Breast epithelium (tissue), 4 donors: ENCODE measurements around the gene PSMD10. TPM values are rescaled to one million over a fixed set of nuclear protein-coding genes. Genes with fewer than 3 reads are reported as not detected.

ENCODE experiments used
- DNase-seq, 2 donors: peaks; one replicate each; pipeline ENCODE4 v3.0.0-alpha.2; 2019; ENCODE audit warnings: low spot score in 2 of 2
- H3K27ac ChIP-seq, 2 donors: fragments of 200-600 bp; sonication (generic) in 1 of 2; one replicate each; pipeline ENCODE4 v1.5.1; 2016 to 2019; ENCODE audit warnings: mild to moderate bottlenecking in 1 of 2
- H3K27me3 ChIP-seq, 2 donors: fragments of 200-600 bp; sonication (generic) in 1 of 2; one replicate each; pipeline versions ENCODE4 v1.5.1 to v1.6.0; 2017 to 2019; ENCODE audit warnings: control low read depth in 1 of 2, mild to moderate bottlenecking in 1 of 2
- H3K36me3 ChIP-seq: fragments of 200-600 bp; one replicate; pipeline ENCODE4 v1.5.1; 2019
- H3K4me1 ChIP-seq, 2 donors: fragments of 200-600 bp; sonication (generic); one replicate each; pipeline ENCODE4 v1.5.1; 2016 to 2019; ENCODE audit warnings: control low read depth in 1 of 2
- H3K4me3 ChIP-seq, 3 donors: fragments of 200-600 bp; sonication (generic); 1 replicate in 2 of 3; 2 replicates in 1 of 3; pipeline ENCODE4 v1.5.1; 2016 to 2019; ENCODE audit warnings: mild to moderate bottlenecking in 3 of 3, moderate library complexity in 2 of 3
- H3K9me3 ChIP-seq, 2 donors: fragments of 200-600 bp; sonication (generic) in 1 of 2; one replicate each; pipeline ENCODE4 v1.5.1; 2016 to 2019; ENCODE audit warnings: control low read depth in 1 of 2
- CTCF ChIP-seq, 3 donors: fragments of 450-650 bp; IDR thresholded peaks; one replicate each; pipeline ENCODE4 v1.5.1; 2016 to 2017; ENCODE audit warnings: antibody characterized with exemption in 3 of 3, mild to moderate bottlenecking in 3 of 3, moderate library complexity in 3 of 3
- POLR2A ChIP-seq: fragments of 450-650 bp; IDR thresholded peaks from one replicate; pipeline ENCODE4 v1.6.1; 2016; ENCODE audit warnings: antibody characterized with exemption, mild to moderate bottlenecking, moderate library complexity
- POLR2AphosphoS5 ChIP-seq, 3 donors: sonication (generic); formaldehyde crosslinking; IDR thresholded peaks; one replicate each; pipeline ENCODE4 v1.6.1; 2017; ENCODE audit warnings: antibody characterized with exemption in 3 of 3
- intact Hi-C: fragments of 100-400 bp; cut with DNase I; formaldehyde crosslinking; loops from one replicate; pipeline ENCODE4 v1.15.1; 2023; ENCODE audit warnings: low total_unique reads
- total RNA-seq, 3 donors: library from RNA; depleted of rRNA; stranded (reverse); fragments of >200 nt; gene quantifications; one replicate each; pipeline ENCODE4 v1.1.0, GENCODE V29; 2016

Gene PSMD10
- total RNA-seq, 3 donors from 2014 or later = 36.1 to 39.0 (median 38.6) TPM

- peaks cover 0 to 55% of the 10 kb centered on the region in 2 donors for H3K27me3 ChIP-seq
- no peak overlapping the region for H3K4me3 ChIP-seq
- intact Hi-C loops = no loop called here
- TF ChIP-seq POLR2AphosphoS5 (IDR thresholded peaks at IDR 0.05) (no peak), CTCF (IDR thresholded peaks at IDR 0.05) (no peak), POLR2A (no peak)
- DNase-seq = no peak
- no peak overlapping the region for H3K27ac ChIP-seq
- H3K36me3 ChIP-seq = no peaks in the 10 kb centered on the region
- H3K4me1 ChIP-seq = no peaks in the 10 kb centered on the region
- no peaks in the 10 kb centered on the region for H3K9me3 ChIP-seq
These were observed 40.7 kb upstream of the PSMD10 start for GRCh38 chrX:108132034-108132433.

- Histone ChIP-seq H3K27ac (no peak overlapping the region), H3K27me3 (peaks cover 0 to 57% of the 10 kb centered on the region in 2 donors), H3K4me3 (no peak overlapping the region), H3K4me1 (no peaks in the 10 kb centered on the region), H3K9me3 (no peaks in the 10 kb centered on the region), H3K36me3 (no peaks in the 10 kb centered on the region)
- TF ChIP-seq POLR2A = no peak
- no peak for TF ChIP-seq POLR2AphosphoS5 (IDR thresholded peaks at IDR 0.05)
- TF ChIP-seq CTCF (IDR thresholded peaks at IDR 0.05) = no peak
- intact Hi-C loops = no loop called here
- DNase-seq = no peak
These were observed 40.1 kb upstream of the PSMD10 start for GRCh38 chrX:108131471-108131870.

GRCh38 chrX:108130889-108131288 lies 39.5 kb upstream of the PSMD10 start:
- intact Hi-C loops = no loop called here

GRCh38 chrX:108127152-108127551 lies 35.8 kb upstream of the PSMD10 start:
- intact Hi-C loops = no loop called here
- Histone ChIP-seq H3K9me3 (no peaks in the 10 kb centered on the region), H3K27me3 (peaks cover 0 to 34% of the 10 kb centered on the region in 2 donors), H3K4me1 (peaks cover 0 to 4% of the 10 kb centered on the region in 2 donors), H3K27ac (no peak overlapping the region), H3K4me3 (no peak overlapping the region), H3K36me3 (no peaks in the 10 kb centered on the region)
- no peak for TF ChIP-seq POLR2AphosphoS5 (IDR thresholded peaks at IDR 0.05)
- TF ChIP-seq POLR2A = no peak
- no peak for TF ChIP-seq CTCF (IDR thresholded peaks at IDR 0.05)
- DNase-seq = no peak

More at GRCh38 chrX:108130889-108131288, 39.5 kb upstream of the PSMD10 start:
- Histone ChIP-seq H3K9me3 (no peaks in the 10 kb centered on the region), H3K4me1 (no peaks in the 10 kb centered on the region), H3K36me3 (no peaks in the 10 kb centered on the region), H3K4me3 (no peak overlapping the region), H3K27me3 (peaks cover 0 to 56% of the 10 kb centered on the region in 2 donors), H3K27ac (no peak overlapping the region)
- TF ChIP-seq POLR2AphosphoS5 (IDR thresholded peaks at IDR 0.05) (no peak), POLR2A (no peak)
- no peak for DNase-seq

GRCh38 chrX:108126661-108127060 lies 35.3 kb upstream of the PSMD10 start:
- Histone ChIP-seq H3K4me1 (peaks cover 0 to 4% of the 10 kb centered on the region in 2 donors), H3K9me3 (no peaks in the 10 kb centered on the region), H3K36me3 (no peaks in the 10 kb centered on the region), H3K27me3 (peaks cover 0 to 29% of the 10 kb centered on the region in 2 donors), H3K27ac (no peak overlapping the region), H3K4me3 (no peak overlapping the region)
- TF ChIP-seq POLR2A = no peak
- TF ChIP-seq POLR2AphosphoS5 (IDR thresholded peaks at IDR 0.05) = no peak
- no peak for TF ChIP-seq CTCF (IDR thresholded peaks at IDR 0.05)
- no peak for DNase-seq
- intact Hi-C loops = no loop called here
